ENCODE data around the gene ZNF765. TPM values are rescaled to one million over a fixed set of nuclear protein-coding genes. Genes with fewer than 3 reads are reported as not detected.
"Not testable (repeated sequence)": the region's sequence is repeated elsewhere in the genome, so short reads cannot be mapped to it uniquely, and the experiment has no call there.

ZNF765 gene
- total and polyA plus RNA-seq, 2 experiments from 2014 or later = 6.4 to 25.1 TPM

- Histone ChIP-seq H3K36me3 (no peaks in the 10 kb centered on the region), H3K27me3 (no peaks in the 10 kb centered on the region), H3K27ac (no peak overlapping the region), H3K4me1 (ENCODE audit: low read depth) (no peaks in the 10 kb centered on the region), H3K9me3 (ENCODE audit: low read depth) (no peaks in the 10 kb centered on the region), H3K4me3 (no peak overlapping the region)
- peak; percentile 83 to 85 for DNase-seq (ENCODE audit: low read depth in 1 of 2, low spot score in 1 of 2)
- peak; percentile 84 for TF ChIP-seq CTCF (IDR thresholded peaks at IDR 0.05; ENCODE audit: low read depth, low read length)
Measured at GRCh38 chr19:53424968-53425597, 30.1 kb downstream of the ZNF765 start.

GRCh38 chr19:53431399-53432087 lies 36.6 kb downstream of the ZNF765 start, which contains the start of gene ZNF761:
Gene ZNF761 (plus strand): TSS chr19:53431984. CDS start chr19:53447269, 15,285 bp downstream.
- Histone ChIP-seq H3K36me3 (no peaks in the 10 kb centered on the region), H3K4me3 (peak within 1 kb of the TSS; percentile 82), H3K4me1 (ENCODE audit: low read depth) (peaks cover 6% of the 10 kb centered on the region), H3K9me3 (ENCODE audit: low read depth) (no peaks in the 10 kb centered on the region), H3K27ac (peak within 1 kb of the TSS; percentile 70), H3K27me3 (no peaks in the 10 kb centered on the region)
- peak; percentile 93 to 98 for DNase-seq (ENCODE audit: low read depth in 1 of 2, low spot score in 1 of 2)
- peak; percentile 42 for TF ChIP-seq CTCF (IDR thresholded peaks at IDR 0.05; ENCODE audit: low read depth, low read length)

GRCh38 chr19:53432088-53432661 lies 37.2 kb downstream of the ZNF765 start:
- H3K9me3 ChIP-seq (ENCODE audit: low read depth) = no peaks in the 10 kb centered on the region
- H3K27me3 ChIP-seq = no peaks in the 10 kb centered on the region
- TF ChIP-seq CTCF (IDR thresholded peaks at IDR 0.05; ENCODE audit: low read depth, low read length) = no peak
- peak overlapping the region; percentile 70 for H3K27ac ChIP-seq
- peaks cover 6% of the 10 kb centered on the region for H3K4me1 ChIP-seq (ENCODE audit: low read depth)
- H3K4me3 ChIP-seq = peak overlapping the region; percentile 82
- no peaks in the 10 kb centered on the region for H3K36me3 ChIP-seq
- peak; percentile 21 to 37 for DNase-seq (ENCODE audit: low read depth in 1 of 2, low spot score in 1 of 2)

GRCh38 chr19:53443809-53444208 lies 48.9 kb downstream of the ZNF765 start:
- H3K9me3 ChIP-seq (ENCODE audit: low read depth); H3K27ac ChIP-seq; H3K27me3 ChIP-seq; DNase-seq (ENCODE audit: low read depth in 1 of 2, low spot score in 1 of 2); H3K4me1 ChIP-seq (ENCODE audit: low read depth); H3K36me3 ChIP-seq; H3K4me3 ChIP-seq: not testable (repeated sequence)

- H3K27me3 ChIP-seq; H3K4me3 ChIP-seq; DNase-seq (ENCODE audit: low read depth in 1 of 2, low spot score in 1 of 2); H3K4me1 ChIP-seq (ENCODE audit: low read depth); H3K9me3 ChIP-seq (ENCODE audit: low read depth); H3K27ac ChIP-seq; H3K36me3 ChIP-seq: not testable (repeated sequence)
Measured at GRCh38 chr19:53447196-53447595, 52.2 kb downstream of the ZNF765 start.

- no peaks in the 10 kb centered on the region for H3K9me3 ChIP-seq (ENCODE audit: low read depth)
- no peak for TF ChIP-seq CTCF (IDR thresholded peaks at IDR 0.05; ENCODE audit: low read depth, low read length)
- no peak for DNase-seq (ENCODE audit: low read depth in 1 of 2, low spot score in 1 of 2)
- no peaks in the 10 kb centered on the region for H3K27me3 ChIP-seq
- peaks cover 28% of the 10 kb centered on the region for H3K36me3 ChIP-seq
- H3K4me3 ChIP-seq = no peak overlapping the region
- H3K27ac ChIP-seq = no peak overlapping the region
- H3K4me1 ChIP-seq (ENCODE audit: low read depth) = no peaks in the 10 kb centered on the region
Measured at GRCh38 chr19:53455828-53456227, 60.9 kb downstream of the ZNF765 start.

GRCh38 chr19:53460131-53460721 lies 65.3 kb downstream of the ZNF765 start:
- H3K36me3 ChIP-seq; H3K9me3 ChIP-seq (ENCODE audit: low read depth); H3K4me1 ChIP-seq (ENCODE audit: low read depth); DNase-seq (ENCODE audit: low read depth in 1 of 2, low spot score in 1 of 2); H3K4me3 ChIP-seq; H3K27me3 ChIP-seq: not testable (repeated sequence)
- H3K27ac ChIP-seq = peak overlapping the region; percentile 19

Data from cardiac muscle cell (in vitro differentiated cells and primary cell).